ENCODE results near the gene PPIA. TPM values are rescaled to one million over a fixed set of nuclear protein-coding genes. Genes with fewer than 3 reads are reported as not detected.

Gene PPIA
- polyA plus RNA-seq: 2,218 and 2,577 TPM in 2 replicates

GRCh38 chr7:44796504-44797328 is at the start of gene PPIA:
PPIA (plus strand) TSS chr7:44796681; CDS start chr7:44796725, 44 bp downstream.

GRCh38 chr7:44748045-44748947 is 48.2 kb upstream of the PPIA start, which contains the start of gene ZMIZ2:
ZMIZ2 (plus strand) TSS chr7:44748847; CDS start chr7:44756250, 7,403 bp downstream.

GRCh38 chr7:44847920-44848634 is 51.6 kb downstream of the PPIA start, which contains the start of gene H2AZ2:
H2AZ2 (minus strand) TSS chr7:44848087; CDS start chr7:44847971, 116 bp downstream.

Other genes with a start within 250 kb of the PPIA start
- gene DDX56, start 222.8 kb upstream of the PPIA start, polyA plus RNA-seq: 19.8 and 20.4 TPM in 2 replicates
- gene TMED4, start 214.4 kb upstream of the PPIA start, polyA plus RNA-seq: 104 and 119 TPM in 2 replicates
- 7.4 and 17.3 TPM in 2 replicates for gene OGDH, start 190.1 kb upstream of the PPIA start, polyA plus RNA-seq
- 0.39 and 0.80 TPM in 2 replicates for gene ZMIZ2, start 47.8 kb upstream of the PPIA start, polyA plus RNA-seq
- gene H2AZ2, start 51.4 kb downstream of the PPIA start, polyA plus RNA-seq: 30.1 and 32.7 TPM in 2 replicates
- 5.2 and 6.3 TPM in 2 replicates for gene PURB, start 88.8 kb downstream of the PPIA start, polyA plus RNA-seq
- 0.31 TPM in 1 of 2 replicates, not detected in the other for gene MYO1G, start 182.3 kb downstream of the PPIA start, polyA plus RNA-seq
- gene CCM2, start 203.5 kb downstream of the PPIA start, polyA plus RNA-seq: 1.1 and 2.2 TPM in 2 replicates